HG02759 (cell line): ENCODE measurements around the gene DYRK3.
"Not testable (repeated sequence)": the region's sequence is repeated elsewhere in the genome, so short reads cannot be mapped to it uniquely, and the experiment has no call there.

ENCODE experiments used
- ATAC-seq: cut with Tn5 transposase; IDR thresholded peaks from one replicate; pipeline ENCODE4 v1.9.1; 2021; ENCODE audit warnings: mild to moderate bottlenecking, moderate library complexity; ENCODE audit not compliant: unreplicated experiment

Gene DYRK3

GRCh38 chr1:206628916-206629315 lies 6.4 kb upstream of the DYRK3 start:
- no peak for ATAC-seq

- no peak for ATAC-seq
Measured at GRCh38 chr1:206631085-206631509, 4.2 kb upstream of the DYRK3 start.

GRCh38 chr1:206633708-206634121 lies 1.6 kb upstream of the DYRK3 start:
- ATAC-seq: no peak

- ATAC-seq: no peak
Measured at GRCh38 chr1:206634365-206635079, 814 bp upstream of the DYRK3 start.

GRCh38 chr1:206635978-206636345 lies 626 bp downstream of the DYRK3 start:
- no peak for ATAC-seq

GRCh38 chr1:206636671-206637070 lies 1.3 kb downstream of the DYRK3 start:
- ATAC-seq: no peak

GRCh38 chr1:206637605-206638004 lies 2.3 kb downstream of the DYRK3 start:
- no peak for ATAC-seq

GRCh38 chr1:206642074-206642473 lies 6.7 kb downstream of the DYRK3 start:
- not testable (repeated sequence) for ATAC-seq

GRCh38 chr1:206643118-206643698 lies 7.9 kb downstream of the DYRK3 start:
- ATAC-seq: no peak

- no peak for ATAC-seq
Measured at GRCh38 chr1:206646504-206646903, 11.2 kb downstream of the DYRK3 start.

GRCh38 chr1:206647224-206647623 lies 11.9 kb downstream of the DYRK3 start:
- ATAC-seq: no peak

- ATAC-seq: no peak
Measured at GRCh38 chr1:206649261-206649921, 14.1 kb downstream of the DYRK3 start.

GRCh38 chr1:206651014-206651413 lies 15.7 kb downstream of the DYRK3 start:
- no peak for ATAC-seq

- no peak for ATAC-seq
Measured at GRCh38 chr1:206651958-206652890, 16.9 kb downstream of the DYRK3 start.

- ATAC-seq: no peak
Measured at GRCh38 chr1:206653715-206654459, 18.6 kb downstream of the DYRK3 start.

- ATAC-seq: no peak
Measured at GRCh38 chr1:206654828-206655227, 19.5 kb downstream of the DYRK3 start.

- ATAC-seq: no peak
Measured at GRCh38 chr1:206655471-206655882, 20.1 kb downstream of the DYRK3 start.

GRCh38 chr1:206656936-206657335 lies 21.6 kb downstream of the DYRK3 start:
- ATAC-seq: no peak

GRCh38 chr1:206657751-206658150 lies 22.4 kb downstream of the DYRK3 start:
- ATAC-seq: no peak

- ATAC-seq: peak; percentile 67
Measured at GRCh38 chr1:206658264-206658980, 23.1 kb downstream of the DYRK3 start.
